ENCODE results near the gene TNFSF9.
"Not testable (repeated sequence)": the region's sequence is repeated elsewhere in the genome, so short reads cannot be mapped to it uniquely, and the experiment has no call there.

- not testable (repeated sequence) for TF ChIP-seq CTCF (IDR thresholded peaks at IDR 0.05 in 4 of 5, conservative IDR thresholded peaks at IDR 0.05 in 1 of 5); POLR2A (IDR thresholded peaks at IDR 0.05)
Measured at GRCh38 chr19:6566727-6567126, 35.9 kb downstream of the TNFSF9 start.
